Glomerular endothelial cell (primary cell): ENCODE results near the gene STAMBPL1. TPM values are rescaled to one million over a fixed set of nuclear protein-coding genes. Genes with fewer than 3 reads are reported as not detected.
A peak's percentile ranks its signal among the peaks of the same experiment; 100 is the strongest.

Experiments
- DNase-seq: peaks from one replicate; pipeline ENCODE4 v3.0.0-alpha.2; 2011; ENCODE audit warnings: low read depth, low spot score; ENCODE audit errors: extremely low read depth
- total RNA-seq: library from RNA; depleted of rRNA; stranded (reverse); fragments of >200 nt; gene quantifications from 2 replicates; pipeline ENCODE4 v1.2.3, GENCODE V29; 2015

Gene STAMBPL1
- total RNA-seq, 1 donor from 2014 or later, result 1.2 TPM

GRCh38 chr10:88854684-88855083, 25.4 kb upstream of the STAMBPL1 start:
- DNase-seq, result no peak

- DNase-seq, result no peak
Measured at GRCh38 chr10:88857831-88858230, 22.2 kb upstream of the STAMBPL1 start.

- no peak for DNase-seq
Measured at GRCh38 chr10:88858491-88858890, 21.6 kb upstream of the STAMBPL1 start.

- DNase-seq, result no peak
Measured at GRCh38 chr10:88861036-88861435, 19.0 kb upstream of the STAMBPL1 start.

GRCh38 chr10:88865281-88865876, 14.7 kb upstream of the STAMBPL1 start:
- no peak for DNase-seq

- DNase-seq, result no peak
Measured at GRCh38 chr10:88866454-88866853, 13.6 kb upstream of the STAMBPL1 start.

- no peak for DNase-seq
Measured at GRCh38 chr10:88870089-88870488, 10.0 kb upstream of the STAMBPL1 start.

GRCh38 chr10:88873757-88874156, 6.3 kb upstream of the STAMBPL1 start:
- DNase-seq, result no peak

- no peak for DNase-seq
Measured at GRCh38 chr10:88874281-88874680, 5.8 kb upstream of the STAMBPL1 start.

GRCh38 chr10:88875081-88875480, 5.0 kb upstream of the STAMBPL1 start:
- DNase-seq, result no peak

- DNase-seq, result no peak
Measured at GRCh38 chr10:88877298-88877697, 2.7 kb upstream of the STAMBPL1 start.

GRCh38 chr10:88880282-88881076, 434 bp downstream of the STAMBPL1 start:
- no peak for DNase-seq

GRCh38 chr10:88881320-88881719, 1.3 kb downstream of the STAMBPL1 start:
- DNase-seq, result no peak

GRCh38 chr10:88881922-88882645, 2.0 kb downstream of the STAMBPL1 start:
- DNase-seq, result no peak

- DNase-seq, result peak; percentile 39
Measured at GRCh38 chr10:88882646-88883447, 2.8 kb downstream of the STAMBPL1 start.

GRCh38 chr10:88883448-88883809, 3.4 kb downstream of the STAMBPL1 start:
- no peak for DNase-seq

- no peak for DNase-seq
Measured at GRCh38 chr10:88886557-88886956, 6.5 kb downstream of the STAMBPL1 start.

- DNase-seq, result no peak
Measured at GRCh38 chr10:88888810-88889445, 8.9 kb downstream of the STAMBPL1 start.

- DNase-seq, result no peak
Measured at GRCh38 chr10:88889559-88890337, 9.7 kb downstream of the STAMBPL1 start.
